ENCODE data around the gene DIDO1. TPM values are rescaled to one million over a fixed set of nuclear protein-coding genes. Genes with fewer than 3 reads are reported as not detected.

DIDO1 gene
- total and polyA plus RNA-seq, 2 donors (not counting 1 experiment from before 2014, with no cell fraction given): 57.6 to 124 TPM

- Histone ChIP-seq H2AFZ (ENCODE audit: insufficient read depth, low read depth, low read length, poor library complexity, severe bottlenecking) (no peak overlapping the region), H4K20me1 (ENCODE audit: control insufficient read depth, insufficient read depth, low read length, poor library complexity, severe bottlenecking) (peaks cover 27% of the 10 kb centered on the region), H3K36me3 (replicated peaks in 1 of 2; ENCODE audit: control extremely low read depth in 1 of 2, control insufficient read depth in 1 of 2, extremely low read depth in 1 of 2, insufficient read depth in 2 of 2, low read length in 1 of 2) (peaks cover 2 to 50% of the 10 kb centered on the region in 2 experiments), H3K9ac (ENCODE audit: low read length) (no peak overlapping the region), H3K27ac (ENCODE audit: low read length in 2 of 2) (no peak overlapping the region), H3K4me1 (ENCODE audit: control insufficient read depth in 2 of 2, insufficient read depth in 2 of 2, low read length in 2 of 2) (peaks cover 20 to 32% of the 10 kb centered on the region in 2 donors), H3K4me2 (replicated peaks; ENCODE audit: low read depth, low read length, poor library complexity, severe bottlenecking) (no peak overlapping the region), H3K9me3 (ENCODE audit: control extremely low read depth in 1 of 3, control insufficient read depth in 2 of 3, insufficient read depth in 1 of 3, low read length in 2 of 3) (no peaks in the 10 kb centered on the region), H3K27me3 (replicated peaks in 1 of 4; ENCODE audit: control extremely low read depth in 1 of 4, control insufficient read depth in 3 of 4, insufficient read depth in 4 of 4, low read length in 3 of 4) (no peaks in the 10 kb centered on the region), H3K79me2 (ENCODE audit: control insufficient read depth, insufficient read depth, low read length) (peaks cover 94% of the 10 kb centered on the region), H3K4me3 (ENCODE audit: control extremely low read depth in 1 of 5, extremely low read depth in 1 of 5, insufficient read depth in 1 of 5, low read depth in 2 of 5, low read length in 4 of 5) (no peak overlapping the region)
- ChIA-PET CTCF (no interaction called here), POLR2A (no interaction called here)
- DNase-seq (no peak), ATAC-seq (ENCODE audit: low read depth) (no peak)
- 98% methylated on average over 8 of the region's 8 CpGs for WGBS (ENCODE audit: insufficient coverage)
- intact Hi-C loops (cut with micrococcal nuclease): no loop called here
- Mint-ChIP-seq H3K27me3 (no peaks in the 10 kb centered on the region), H3K4me1 (peaks cover 32% of the 10 kb centered on the region), H3K27ac (no peak overlapping the region), H3K9me3 (ENCODE audit: insufficient read depth) (no peaks in the 10 kb centered on the region), H3K4me3 (no peak overlapping the region)
- TF ChIP-seq EZH2 (IDR thresholded peaks at IDR 0.05; ENCODE audit: borderline replicate concordance, insufficient read depth, low read depth, low read length, poor library complexity, severe bottlenecking): no peak
- TF ChIP-seq CTCF (IDR thresholded peaks at IDR 0.05): no peak
Measured at GRCh38 chr20:62940875-62941274, 14.6 kb upstream of the DIDO1 start.

- peak within 1 kb of the TSS; percentile 84 for H3K4me2 ChIP-seq (replicated peaks; ENCODE audit: low read depth, low read length, poor library complexity, severe bottlenecking)
- H3K9me3 ChIP-seq (ENCODE audit: control extremely low read depth in 1 of 3, control insufficient read depth in 2 of 3, insufficient read depth in 1 of 3, low read length in 2 of 3): no peaks in the 10 kb centered on the region
- WGBS (ENCODE audit: insufficient coverage): under 1% methylated on average over 69 of the region's 79 CpGs
- H2AFZ ChIP-seq (ENCODE audit: insufficient read depth, low read depth, low read length, poor library complexity, severe bottlenecking): peak within 1 kb of the TSS; percentile 97
- Mint-ChIP-seq H3K9me3 (ENCODE audit: insufficient read depth) (no peaks in the 10 kb centered on the region), H3K4me3 (peak within 1 kb of the TSS; percentile 93), H3K4me1 (peaks cover 33% of the 10 kb centered on the region), H3K27ac (peak within 1 kb of the TSS; percentile 92), H3K27me3 (no peaks in the 10 kb centered on the region)
- peak within 1 kb of the TSS; percentile 65 to 100 (median 92) for H3K4me3 ChIP-seq (ENCODE audit: control extremely low read depth in 1 of 5, extremely low read depth in 1 of 5, insufficient read depth in 1 of 5, low read depth in 2 of 5, low read length in 4 of 5)
- peak within 1 kb of the TSS; percentile 91 to 93 for H3K27ac ChIP-seq (ENCODE audit: low read length in 2 of 2)
- DNase-seq (peak; percentile 79), ATAC-seq (ENCODE audit: low read depth) (peak; percentile 47)
- peaks cover 26 to 42% of the 10 kb centered on the region in 2 donors for H3K4me1 ChIP-seq (ENCODE audit: control insufficient read depth in 2 of 2, insufficient read depth in 2 of 2, low read length in 2 of 2)
- H3K79me2 ChIP-seq (ENCODE audit: control insufficient read depth, insufficient read depth, low read length): peaks cover 96% of the 10 kb centered on the region
- TF ChIP-seq CTCF (IDR thresholded peaks at IDR 0.05): no peak
- no peak for TF ChIP-seq EZH2 (IDR thresholded peaks at IDR 0.05; ENCODE audit: borderline replicate concordance, insufficient read depth, low read depth, low read length, poor library complexity, severe bottlenecking)
- peak within 1 kb of the TSS; percentile 88 for H3K9ac ChIP-seq (ENCODE audit: low read length)
- peaks cover 49% of the 10 kb centered on the region for H4K20me1 ChIP-seq (ENCODE audit: control insufficient read depth, insufficient read depth, low read length, poor library complexity, severe bottlenecking)
- H3K36me3 ChIP-seq (replicated peaks in 1 of 2; ENCODE audit: control extremely low read depth in 1 of 2, control insufficient read depth in 1 of 2, extremely low read depth in 1 of 2, insufficient read depth in 2 of 2, low read length in 1 of 2): peaks cover 2 to 37% of the 10 kb centered on the region in 2 experiments
- intact Hi-C loops (cut with micrococcal nuclease): loop anchor here (1.0 to 5.0 kb wide), 3 partner anchors 16 to 531 kb away; partner anchors contain the start of gene CABLES2
- CTCF ChIA-PET: interaction anchor here (1.1 to 2.5 kb wide), 3 partner anchors 11 to 30 kb away, joined by 4 to 12 read pairs (median 6); no protein-coding TSS in a partner anchor
- POLR2A ChIA-PET: interaction anchor here (0.6 to 2.8 kb wide), 5 partner anchors 11 to 558 kb away, joined by 3 to 42 read pairs (median 5); partner anchors contain the start of gene DIDO1
- no peaks in the 10 kb centered on the region for H3K27me3 ChIP-seq (replicated peaks in 1 of 4; ENCODE audit: control extremely low read depth in 1 of 4, control insufficient read depth in 3 of 4, insufficient read depth in 4 of 4, low read length in 3 of 4)
Measured at GRCh38 chr20:62938105-62938888, 12.0 kb upstream of the DIDO1 start, which contains the start of gene GID8. TSS of gene GID8 (plus strand) at chr20:62938147. CDS start at chr20:62941503, 3,356 bp downstream.

Data from B cell (primary cell).